HUES64 (cell line): ENCODE results near the gene OPCML.

Experiments used
- H3K27ac ChIP-seq: 2 replicates; pipeline ENCODE4 v1.7.0; 2013; ENCODE audit warnings: low read depth, low read length, inconsistent platforms
- H3K27me3 ChIP-seq: 2 replicates; pipeline ENCODE4 v1.6.1; 2013; ENCODE audit warnings: mild to moderate bottlenecking, low read length; ENCODE audit not compliant: insufficient read depth
- H3K36me3 ChIP-seq: 2 replicates; pipeline ENCODE4 v1.6.1; 2013; ENCODE audit warnings: mild to moderate bottlenecking, low read length; ENCODE audit not compliant: insufficient read depth
- H3K4me1 ChIP-seq: 2 replicates; pipeline ENCODE4 v1.6.1; 2013; ENCODE audit warnings: mild to moderate bottlenecking, low read length, moderate library complexity; ENCODE audit not compliant: insufficient read depth
- H3K4me3 ChIP-seq: 2 replicates; pipeline ENCODE4 v1.5.1; 2013; ENCODE audit warnings: mild to moderate bottlenecking, low read length, moderate library complexity
- H3K9ac ChIP-seq: 2 replicates; pipeline ENCODE4 v1.6.1; 2013; ENCODE audit warnings: mild to moderate bottlenecking, low read depth, low read length
- H3K9me3 ChIP-seq: 2 replicates; pipeline ENCODE4 v1.6.1; 2013; ENCODE audit warnings: low read depth, low read length; ENCODE audit not compliant: insufficient read depth
- WGBS: fragments of 150-250, 120-280 bp; methylation state at CpG from one replicate; pipeline ENCODE4 v1.1.7; 2013; ENCODE audit warnings: missing lambda C conversion rate; 5-methylcytosine and 5-hydroxymethylcytosine counted together

OPCML gene

DNA sequence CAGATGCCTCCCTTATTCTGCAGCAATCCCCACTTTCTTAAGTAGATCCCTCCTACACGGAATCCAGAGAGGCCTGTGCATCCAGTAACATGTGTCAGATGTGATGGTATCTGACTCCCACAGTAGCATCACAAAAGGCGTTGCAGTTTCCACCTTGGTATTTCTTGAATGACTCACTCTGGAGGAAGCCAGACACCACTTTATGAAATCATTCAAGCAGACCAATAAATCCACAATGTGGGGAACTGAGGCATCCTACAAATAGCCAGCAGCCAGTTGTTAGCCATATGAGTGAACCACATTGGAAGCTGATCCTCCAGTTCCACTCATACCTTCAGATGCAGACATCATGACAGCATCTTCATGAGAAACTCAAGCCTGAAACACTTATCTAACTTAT lies 798.1 kb downstream of the OPCML start:
- Histone ChIP-seq H3K9ac (no peak overlapping the region), H3K36me3 (no peaks in the 10 kb centered on the region), H3K4me3 (no peak overlapping the region), H3K27me3 (no peaks in the 10 kb centered on the region), H3K4me1 (no peaks in the 10 kb centered on the region), H3K27ac (no peak overlapping the region), H3K9me3 (no peaks in the 10 kb centered on the region)
- 85% methylated on average over 2 of the region's 2 CpGs for WGBS

DNA sequence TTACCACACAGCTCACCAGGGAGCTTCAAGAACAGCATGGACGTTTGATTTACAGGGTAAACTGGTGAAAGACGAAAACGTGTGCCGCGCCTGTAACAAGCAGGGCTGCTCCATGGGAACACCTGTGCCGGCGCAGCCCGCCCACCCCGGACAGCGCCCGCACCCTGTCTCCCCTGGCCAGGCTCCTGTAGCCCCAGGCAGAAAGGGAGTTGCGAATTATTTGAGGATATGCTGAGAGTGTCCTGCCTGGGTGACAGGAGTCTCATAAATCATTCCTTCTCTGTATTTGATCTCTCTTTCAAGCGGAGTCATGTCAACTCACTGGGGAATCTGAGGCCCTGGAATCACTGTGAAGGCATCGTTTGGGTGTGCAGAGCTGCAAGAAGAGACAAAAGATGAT lies 804.3 kb downstream of the OPCML start:
- H3K27ac ChIP-seq = no peak overlapping the region
- H3K9me3 ChIP-seq = peaks cover 8% of the 10 kb centered on the region
- no peak overlapping the region for H3K9ac ChIP-seq
- WGBS = 91% methylated on average over 14 of the region's 14 CpGs
- H3K4me1 ChIP-seq = no peaks in the 10 kb centered on the region
- no peak overlapping the region for H3K4me3 ChIP-seq
- no peaks in the 10 kb centered on the region for H3K36me3 ChIP-seq
- H3K27me3 ChIP-seq = no peaks in the 10 kb centered on the region

DNA sequence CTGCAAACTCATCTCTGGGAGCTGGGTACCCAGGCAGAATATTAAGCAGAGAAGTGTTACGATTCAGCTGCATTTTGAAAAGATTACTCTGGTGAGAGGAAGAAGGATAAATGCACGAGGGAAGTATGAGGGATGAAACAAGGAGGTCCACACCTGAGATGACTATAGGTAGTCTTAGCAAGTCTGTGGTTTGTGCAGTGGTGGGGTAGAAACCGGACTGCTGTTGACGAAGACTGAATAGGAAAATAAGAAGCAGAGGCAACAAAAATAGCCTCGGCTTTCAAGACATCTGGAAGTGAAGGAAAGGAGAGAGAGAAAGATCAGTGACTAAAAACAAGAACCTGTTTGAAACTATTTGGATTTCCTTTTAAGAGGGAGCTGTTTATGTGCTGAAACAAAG lies 810.8 kb downstream of the OPCML start:
- Histone ChIP-seq H3K27ac (no peak overlapping the region), H3K4me1 (no peaks in the 10 kb centered on the region)
- WGBS = 94% methylated on average over 5 of the region's 5 CpGs

DNA sequence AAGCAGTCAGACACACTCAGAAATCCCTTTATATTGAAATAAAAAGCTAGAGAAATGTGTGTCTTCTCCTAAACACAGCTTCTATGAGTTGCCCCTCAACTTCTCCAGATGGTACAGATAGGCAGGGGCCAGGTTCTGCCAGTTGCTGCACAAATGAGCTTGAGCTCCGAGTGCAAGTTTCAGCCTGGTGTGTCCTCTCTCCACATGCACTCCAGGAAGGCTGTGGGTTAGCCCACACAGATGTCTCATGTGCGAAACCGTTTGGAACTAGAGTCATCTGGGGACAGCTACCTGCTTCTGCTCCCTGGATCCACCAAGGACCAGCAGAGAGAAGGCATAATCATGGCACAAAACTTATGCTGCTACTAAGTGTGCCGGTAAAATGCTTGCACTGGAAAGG lies 812.6 kb downstream of the OPCML start:
- Histone ChIP-seq H3K9ac (no peak overlapping the region), H3K4me1 (no peaks in the 10 kb centered on the region), H3K27me3 (no peaks in the 10 kb centered on the region), H3K9me3 (no peaks in the 10 kb centered on the region), H3K4me3 (no peak overlapping the region), H3K36me3 (no peaks in the 10 kb centered on the region), H3K27ac (no peak overlapping the region)
- WGBS = 96% methylated on average over 4 of the region's 4 CpGs

More for the DNA sequence above, 810.8 kb downstream of the OPCML start:
- no peak overlapping the region for H3K9ac ChIP-seq
- H3K4me3 ChIP-seq = no peak overlapping the region
- H3K27me3 ChIP-seq = no peaks in the 10 kb centered on the region
- no peaks in the 10 kb centered on the region for H3K36me3 ChIP-seq
- peaks cover 8% of the 10 kb centered on the region for H3K9me3 ChIP-seq

DNA sequence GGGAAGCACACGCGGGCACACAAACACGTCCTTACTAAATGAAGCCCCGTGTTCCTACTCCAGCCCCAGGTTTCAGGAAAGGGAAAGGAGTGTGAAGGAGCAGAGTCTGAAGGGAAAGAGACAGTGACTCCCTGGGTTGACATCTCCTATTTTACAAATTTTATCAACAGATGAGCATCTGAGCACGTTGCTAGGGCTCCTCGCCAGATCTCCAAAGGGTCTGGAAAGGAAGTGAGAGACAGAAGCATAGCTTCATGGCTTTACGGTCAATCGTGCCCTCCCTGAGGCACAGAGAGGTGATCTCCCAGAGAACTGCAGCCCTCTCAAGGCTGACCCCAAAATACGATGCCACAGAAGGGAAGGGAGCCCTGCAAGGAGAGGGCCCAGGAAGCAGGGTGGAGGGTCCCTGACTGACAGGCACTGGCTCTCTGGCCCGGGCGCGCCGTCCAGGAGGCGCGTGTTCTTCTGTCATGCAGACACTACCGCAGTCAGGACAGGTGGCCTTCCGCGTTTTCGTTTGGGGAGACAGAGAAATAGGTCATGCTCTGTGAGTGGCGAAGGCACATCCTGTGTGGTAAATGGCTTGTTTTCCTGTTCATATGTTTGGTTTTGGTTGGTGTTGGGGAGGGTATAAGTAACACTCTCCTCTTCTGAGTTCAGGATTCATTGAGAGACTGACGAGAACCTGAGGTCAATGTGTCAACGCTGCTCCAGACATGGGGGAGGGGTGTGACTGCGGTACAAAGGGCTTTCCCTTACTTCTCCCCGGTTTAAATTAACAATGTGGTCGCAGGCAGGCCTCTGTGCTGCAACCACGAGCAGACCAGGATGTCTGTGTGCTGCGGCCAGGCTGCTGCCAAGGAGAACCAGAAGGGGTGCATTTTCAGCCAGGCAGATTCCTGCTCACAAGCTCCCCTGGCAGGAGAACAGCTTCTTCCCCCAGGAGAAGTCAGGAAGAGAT lies 813.3 kb downstream of the OPCML start:
- no peaks in the 10 kb centered on the region for H3K27me3 ChIP-seq
- no peak overlapping the region for H3K9ac ChIP-seq
- no peaks in the 10 kb centered on the region for H3K9me3 ChIP-seq
- H3K36me3 ChIP-seq = no peaks in the 10 kb centered on the region
- no peak overlapping the region for H3K4me3 ChIP-seq
- no peak overlapping the region for H3K27ac ChIP-seq
- 86% methylated on average over 27 of the region's 27 CpGs for WGBS
- H3K4me1 ChIP-seq = no peaks in the 10 kb centered on the region

DNA sequence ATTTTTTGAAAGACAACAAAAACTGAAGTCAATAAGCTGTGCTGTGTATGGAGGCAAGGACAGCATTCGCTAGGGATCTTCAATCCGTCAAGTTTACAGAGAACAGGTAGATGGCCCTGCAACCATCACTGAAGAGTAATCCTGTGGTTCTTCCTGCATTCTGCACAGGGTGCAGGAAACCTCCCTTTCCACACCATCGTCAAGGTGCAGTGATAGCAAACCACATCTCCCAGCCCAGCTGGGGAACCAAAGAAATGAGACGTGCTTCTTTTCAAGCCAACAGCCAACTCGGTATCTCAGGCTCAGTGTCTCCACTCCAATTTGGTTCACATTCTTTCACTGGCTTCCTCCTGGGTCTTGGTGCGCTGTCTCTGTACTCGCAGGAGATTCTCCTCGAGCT lies 814.5 kb downstream of the OPCML start:
- no peak overlapping the region for H3K9ac ChIP-seq
- no peaks in the 10 kb centered on the region for H3K36me3 ChIP-seq
- no peaks in the 10 kb centered on the region for H3K9me3 ChIP-seq
- no peaks in the 10 kb centered on the region for H3K4me1 ChIP-seq
- H3K27ac ChIP-seq = no peak overlapping the region
- H3K27me3 ChIP-seq = no peaks in the 10 kb centered on the region
- 92% methylated on average over 8 of the region's 8 CpGs for WGBS
- H3K4me3 ChIP-seq = no peak overlapping the region

DNA sequence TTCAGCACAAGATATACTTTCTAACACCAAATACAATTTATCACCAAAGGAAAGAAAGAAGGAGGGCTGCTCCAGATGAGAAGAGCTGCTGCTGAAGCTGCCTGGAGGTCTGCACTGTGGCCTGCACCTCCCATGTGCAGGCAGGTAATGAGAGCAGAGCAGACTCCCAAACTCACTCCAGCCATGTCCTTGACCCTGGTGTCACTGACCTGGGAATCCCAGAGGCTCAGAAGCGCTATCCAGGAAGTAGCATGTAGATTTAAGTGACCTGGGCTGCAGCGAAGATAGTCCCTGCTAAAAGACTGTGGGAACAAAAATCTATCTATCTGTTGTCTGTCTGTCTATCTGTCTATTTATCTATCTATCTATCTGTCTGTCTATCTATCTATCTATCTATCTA lies 816.3 kb downstream of the OPCML start:
- Histone ChIP-seq H3K36me3 (no peaks in the 10 kb centered on the region), H3K4me3 (no peak overlapping the region), H3K4me1 (no peaks in the 10 kb centered on the region; the same call in 1 of the 2 replicates), H3K27ac (no peak overlapping the region), H3K9ac (no peak overlapping the region), H3K9me3 (no peaks in the 10 kb centered on the region), H3K27me3 (no peaks in the 10 kb centered on the region)
- 91% methylated on average over 2 of the region's 2 CpGs for WGBS

DNA sequence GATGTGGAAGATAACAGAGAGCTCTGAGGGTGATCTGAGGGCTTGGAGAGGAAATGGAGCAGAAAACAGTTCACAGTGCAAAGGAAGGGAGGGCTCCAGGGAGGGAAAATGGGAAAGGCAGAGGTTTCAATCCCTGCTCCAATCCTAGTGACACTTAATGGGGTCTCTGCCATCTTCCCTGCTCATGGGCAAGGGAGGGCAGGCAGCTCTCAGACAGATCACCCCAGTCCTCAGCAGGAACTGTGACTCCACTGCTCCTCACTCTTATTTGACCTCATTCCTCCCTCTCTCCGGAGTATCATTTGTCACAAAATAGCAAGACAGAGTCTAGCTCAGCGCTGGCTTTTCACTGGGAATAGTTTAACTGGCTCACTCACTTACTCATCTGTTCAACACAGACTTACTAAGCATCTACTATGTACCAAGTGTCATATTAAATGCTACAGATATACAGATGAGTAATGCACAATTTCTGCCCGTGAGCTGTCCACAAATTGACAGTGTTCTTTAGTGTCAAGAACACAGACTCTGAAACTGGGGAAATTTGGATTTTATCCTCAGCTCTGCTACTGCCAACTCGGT lies 817.4 kb downstream of the OPCML start:
- WGBS = 94% methylated on average over 4 of the region's 4 CpGs
- Histone ChIP-seq H3K9ac (no peak overlapping the region), H3K4me1 (no peaks in the 10 kb centered on the region; the same call in 1 of the 2 replicates)

DNA sequence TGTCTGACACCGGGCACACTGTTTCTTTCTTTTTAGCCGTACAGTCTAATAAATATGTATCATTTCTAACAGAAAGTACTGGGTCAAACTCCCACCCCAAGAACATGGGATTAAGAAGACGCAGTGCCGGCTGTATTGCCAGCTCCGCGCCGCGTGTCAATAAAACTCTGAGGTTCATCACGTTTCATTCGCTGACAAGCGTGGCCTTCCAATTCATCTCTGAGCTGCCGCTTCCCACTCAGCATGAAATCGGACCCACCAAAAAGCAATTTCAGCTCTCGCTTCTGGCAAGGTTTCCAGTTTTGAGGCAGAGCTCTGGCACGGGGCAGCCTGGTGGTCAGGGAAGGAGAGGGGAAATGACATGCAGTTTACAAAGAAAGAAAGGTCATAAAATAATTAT lies 819.8 kb downstream of the OPCML start:
- Histone ChIP-seq H3K27ac (no peak overlapping the region), H3K27me3 (no peaks in the 10 kb centered on the region), H3K4me1 (no peaks in the 10 kb centered on the region; the same call in 1 of the 2 replicates), H3K9me3 (no peaks in the 10 kb centered on the region), H3K36me3 (no peaks in the 10 kb centered on the region), H3K9ac (no peak overlapping the region), H3K4me3 (no peak overlapping the region)
- WGBS = 93% methylated on average over 15 of the region's 15 CpGs

More for the DNA sequence above, 817.4 kb downstream of the OPCML start:
- H3K27ac ChIP-seq = no peak overlapping the region
- H3K9me3 ChIP-seq = no peaks in the 10 kb centered on the region
- no peaks in the 10 kb centered on the region for H3K27me3 ChIP-seq
- no peaks in the 10 kb centered on the region for H3K36me3 ChIP-seq
- H3K4me3 ChIP-seq = no peak overlapping the region

DNA sequence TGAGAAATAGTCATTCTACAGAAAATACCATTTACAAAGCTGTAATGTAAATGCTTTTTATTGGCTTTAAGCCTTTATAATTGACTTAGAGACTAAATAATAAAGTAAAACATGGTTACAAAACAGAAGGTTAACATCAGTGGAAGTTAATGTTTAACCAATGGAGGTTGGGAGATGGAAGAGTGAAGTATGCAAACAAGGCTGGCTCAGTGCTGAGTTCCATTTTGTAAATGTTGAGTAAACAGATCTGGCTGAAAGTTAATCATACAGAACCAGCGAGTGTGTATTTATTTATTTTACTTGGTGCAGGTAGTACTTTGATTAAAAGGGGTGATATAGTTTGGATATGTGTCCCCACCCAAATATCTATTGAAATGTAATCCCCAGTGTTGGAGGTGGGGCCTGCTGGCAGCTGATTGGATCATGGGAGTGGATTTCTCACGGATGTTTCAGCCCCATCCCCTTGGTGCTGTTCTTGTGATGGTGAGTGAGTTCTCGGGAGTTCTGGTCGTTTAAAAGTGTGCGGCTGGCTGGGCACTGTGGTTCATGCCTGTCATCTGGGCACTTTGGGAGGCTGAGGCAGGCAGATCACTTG lies 827.4 kb downstream of the OPCML start:
- Histone ChIP-seq H3K9ac (no peak overlapping the region), H3K4me3 (no peak overlapping the region), H3K27ac (no peak overlapping the region), H3K4me1 (no peaks in the 10 kb centered on the region), H3K36me3 (no peaks in the 10 kb centered on the region), H3K27me3 (no peaks in the 10 kb centered on the region), H3K9me3 (no peaks in the 10 kb centered on the region)
- WGBS = 91% methylated on average over 5 of the region's 5 CpGs

DNA sequence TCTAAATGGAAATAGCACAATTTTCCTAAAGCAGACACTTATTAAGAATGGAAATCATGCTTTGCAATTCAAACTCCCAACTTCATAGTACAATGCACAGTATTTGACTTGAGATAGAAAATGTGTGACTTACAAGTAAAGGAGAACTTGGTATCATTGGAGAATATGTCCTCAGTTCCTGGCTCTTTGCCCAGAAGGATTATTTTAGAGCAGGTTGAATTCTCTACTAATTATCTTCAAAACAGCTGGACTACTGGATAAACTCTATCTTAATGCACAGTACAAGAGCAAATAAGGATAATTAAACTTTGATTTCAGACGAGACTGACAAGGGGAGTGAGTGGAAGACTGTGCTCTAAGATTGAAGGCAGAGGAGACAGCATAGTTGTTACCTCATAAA lies 839.4 kb downstream of the OPCML start:
- Histone ChIP-seq H3K9ac (no peak overlapping the region), H3K27ac (no peak overlapping the region), H3K4me1 (peaks cover 3% of the 10 kb centered on the region; the same call in 1 of the 2 replicates), H3K27me3 (no peaks in the 10 kb centered on the region), H3K4me3 (no peak overlapping the region), H3K36me3 (no peaks in the 10 kb centered on the region), H3K9me3 (no peaks in the 10 kb centered on the region)
- WGBS = no CpG with 5 or more reads among the region's 1 CpG
